Retina (tissue), 1 donor: Measurements from ENCODE around the gene STAP2.

Experiments
- DNase-seq: peaks from one replicate; pipeline ENCODE4 v3.0.0-alpha.2; 2016

The STAP2 gene

DNA sequence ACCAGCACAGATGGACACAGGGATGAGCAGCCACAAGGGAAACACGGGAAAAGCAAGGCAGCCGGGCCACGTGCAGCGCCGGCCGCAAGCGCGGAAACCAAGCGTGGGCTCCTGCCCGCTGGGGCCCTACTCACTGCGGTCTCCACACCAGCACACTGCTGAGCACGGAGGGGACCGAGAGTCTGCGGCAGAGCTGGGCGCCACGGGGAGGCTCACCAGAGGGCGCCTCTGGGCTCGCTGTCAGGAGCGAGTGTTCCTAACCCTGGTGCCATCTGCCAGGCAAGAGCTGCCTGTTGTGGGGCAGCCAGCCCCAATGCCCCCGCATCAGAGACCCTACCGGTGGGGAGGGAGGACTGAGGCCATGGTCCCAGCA lies 31.2 kb upstream of the STAP2 start:
- DNase-seq = peak; percentile 70

- no peak for DNase-seq
Measured at GRCh38 chr19:4369109-4369887, 30.7 kb upstream of the STAP2 start.

GRCh38 chr19:4368128-4368820 lies 29.6 kb upstream of the STAP2 start:
- no peak for DNase-seq

DNA sequence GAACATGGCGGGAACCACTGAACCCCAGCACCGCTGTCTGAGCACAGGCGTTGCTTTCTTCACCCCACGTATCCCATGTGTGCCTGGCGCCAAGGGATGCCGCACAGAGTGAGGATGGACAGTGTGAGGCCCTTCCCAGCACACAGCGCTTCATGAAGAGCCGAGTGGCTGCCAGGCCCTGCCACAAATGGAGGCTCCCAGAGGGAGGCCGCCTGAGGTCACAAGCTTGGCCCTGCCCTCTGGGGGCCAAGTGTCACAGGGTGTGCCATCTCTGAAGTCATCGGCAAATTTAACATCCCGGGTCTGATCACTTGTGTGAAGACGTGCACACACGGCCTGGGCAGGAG lies 29.1 kb upstream of the STAP2 start:
- no peak for DNase-seq

DNA sequence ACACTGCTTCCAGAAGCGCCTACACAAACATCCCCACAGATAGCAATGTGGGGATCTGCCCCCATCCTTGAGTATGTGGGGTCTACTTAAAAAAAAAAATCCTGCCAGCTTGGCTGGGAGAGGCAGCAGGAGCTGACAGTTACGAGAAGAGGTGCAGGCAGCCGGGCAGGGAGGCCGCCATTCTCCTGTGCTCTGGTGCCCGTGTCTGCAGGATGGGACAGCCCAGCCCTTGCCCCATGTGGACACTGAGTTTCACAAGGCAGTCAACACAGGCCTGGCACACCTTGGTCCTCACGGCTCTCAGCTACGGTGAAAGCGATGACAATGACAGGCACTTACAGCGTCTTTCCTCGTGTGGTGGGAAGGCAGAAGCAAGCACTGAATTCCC lies 28.7 kb upstream of the STAP2 start:
- no peak for DNase-seq

DNA sequence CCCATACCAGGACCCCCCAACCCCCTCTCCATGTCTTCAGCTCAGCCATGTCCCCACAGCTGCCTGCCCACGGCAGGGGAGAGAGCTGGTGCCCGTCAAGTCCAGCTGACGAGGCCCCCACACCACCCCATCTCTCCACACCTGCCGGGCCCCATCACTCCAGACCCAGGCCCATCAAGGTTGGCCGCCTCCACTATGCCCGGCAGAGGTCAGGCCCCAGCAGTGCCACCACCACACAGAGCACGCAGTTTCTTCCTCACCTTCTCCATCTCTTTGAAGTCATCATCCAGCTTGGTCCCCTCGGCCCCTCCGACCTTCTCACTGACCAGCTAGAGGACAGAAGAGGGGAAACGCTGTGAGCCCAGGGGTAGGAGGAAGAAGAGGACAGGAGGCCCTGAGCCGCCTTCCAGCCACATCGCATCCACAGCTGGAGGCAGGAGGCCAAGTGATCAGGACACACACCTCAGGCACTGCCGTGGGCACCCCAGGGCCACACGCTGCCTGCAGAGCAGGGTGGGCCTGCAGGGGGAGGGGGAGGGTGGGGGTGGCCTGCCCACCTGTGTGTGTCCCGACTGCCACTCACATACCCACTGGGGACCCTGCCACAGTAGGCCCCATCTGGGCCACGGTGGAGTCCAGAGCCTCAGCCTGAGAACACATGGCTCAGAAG lies 28.2 kb upstream of the STAP2 start:
- DNase-seq = no peak

DNA sequence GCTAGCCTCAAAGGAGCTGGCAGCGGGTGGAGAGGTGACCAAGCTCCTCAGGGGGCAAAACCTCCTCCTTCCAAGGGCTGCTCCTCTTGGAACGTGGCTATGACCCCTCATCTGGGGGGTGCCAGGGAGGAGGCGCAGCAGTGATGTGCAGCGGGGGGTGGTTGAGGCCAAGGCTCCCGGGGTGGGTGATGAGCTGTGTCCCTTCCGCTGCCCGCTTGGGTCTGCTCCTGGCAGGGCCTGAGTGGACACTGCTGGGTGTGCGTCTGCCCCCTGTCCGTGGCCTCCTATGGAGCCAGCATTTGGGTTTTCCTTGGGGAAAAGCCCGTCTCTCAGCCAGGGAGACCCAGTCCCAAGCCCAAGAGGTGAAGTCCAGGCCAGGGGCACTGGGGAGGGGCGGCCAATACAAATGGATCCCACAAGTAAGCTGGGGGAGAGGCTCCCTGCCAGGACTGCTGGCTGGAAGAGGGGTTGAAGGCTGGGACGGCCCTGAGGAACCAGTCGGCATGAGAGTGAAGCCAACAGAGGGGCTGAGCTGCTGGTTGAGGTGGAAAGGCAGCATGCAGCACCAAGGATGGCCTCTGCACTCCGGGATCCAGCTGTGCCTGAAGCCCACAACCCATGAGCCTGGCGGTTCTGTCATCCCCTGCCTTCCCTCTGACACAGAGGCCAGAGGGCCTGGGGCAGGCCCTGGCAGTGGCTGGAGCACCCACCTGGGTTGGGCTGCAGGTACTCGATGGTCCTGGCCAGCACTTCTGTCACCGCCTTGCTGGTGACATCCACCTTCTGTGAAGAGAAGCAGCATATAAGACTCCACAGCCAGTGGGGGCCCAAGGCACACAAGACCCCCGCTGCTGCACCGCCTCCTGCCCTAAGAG lies 27.4 kb upstream of the STAP2 start:
- DNase-seq = no peak

- no peak for DNase-seq
Measured at GRCh38 chr19:4365341-4365740, 26.7 kb upstream of the STAP2 start.

GRCh38 chr19:4363571-4364304 lies 25.1 kb upstream of the STAP2 start:
- no peak for DNase-seq

DNA sequence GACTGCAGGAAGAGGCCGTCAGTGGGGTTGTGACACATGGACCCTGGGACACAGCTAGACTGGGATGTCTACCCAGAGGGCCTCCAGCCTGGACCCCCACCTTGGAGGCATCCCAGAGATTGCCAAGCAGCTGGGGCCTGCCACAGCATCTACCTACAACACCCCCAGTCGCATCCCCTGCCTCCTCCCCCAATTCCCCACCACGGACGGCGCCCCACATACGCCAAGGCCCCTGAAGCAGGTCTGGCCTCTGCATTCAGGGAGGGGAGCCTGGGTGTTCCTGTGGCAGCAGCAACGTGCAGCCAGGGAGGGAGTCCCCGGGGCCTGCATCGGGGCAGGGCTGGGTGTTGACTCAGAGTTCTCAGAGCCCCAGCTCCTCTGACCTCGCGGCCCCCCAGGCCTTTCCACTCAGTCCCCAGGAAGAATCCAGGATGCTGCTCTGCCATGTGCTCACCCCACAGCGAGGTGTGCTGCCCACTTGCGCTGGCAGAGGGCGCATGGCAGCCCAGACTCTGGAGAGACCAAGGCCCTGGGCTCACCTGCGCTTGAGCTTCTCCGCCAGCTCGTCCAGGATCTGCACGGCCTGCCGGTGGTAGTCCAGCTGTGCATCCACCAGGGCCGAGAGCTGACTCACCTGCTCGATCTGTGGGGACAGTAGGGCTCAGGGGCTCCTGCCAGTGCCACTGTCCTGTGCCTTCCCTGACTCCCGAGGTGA lies 24.4 kb upstream of the STAP2 start:
- DNase-seq = no peak

- no peak for DNase-seq
Measured at GRCh38 chr19:4362101-4362828, 23.6 kb upstream of the STAP2 start.

DNA sequence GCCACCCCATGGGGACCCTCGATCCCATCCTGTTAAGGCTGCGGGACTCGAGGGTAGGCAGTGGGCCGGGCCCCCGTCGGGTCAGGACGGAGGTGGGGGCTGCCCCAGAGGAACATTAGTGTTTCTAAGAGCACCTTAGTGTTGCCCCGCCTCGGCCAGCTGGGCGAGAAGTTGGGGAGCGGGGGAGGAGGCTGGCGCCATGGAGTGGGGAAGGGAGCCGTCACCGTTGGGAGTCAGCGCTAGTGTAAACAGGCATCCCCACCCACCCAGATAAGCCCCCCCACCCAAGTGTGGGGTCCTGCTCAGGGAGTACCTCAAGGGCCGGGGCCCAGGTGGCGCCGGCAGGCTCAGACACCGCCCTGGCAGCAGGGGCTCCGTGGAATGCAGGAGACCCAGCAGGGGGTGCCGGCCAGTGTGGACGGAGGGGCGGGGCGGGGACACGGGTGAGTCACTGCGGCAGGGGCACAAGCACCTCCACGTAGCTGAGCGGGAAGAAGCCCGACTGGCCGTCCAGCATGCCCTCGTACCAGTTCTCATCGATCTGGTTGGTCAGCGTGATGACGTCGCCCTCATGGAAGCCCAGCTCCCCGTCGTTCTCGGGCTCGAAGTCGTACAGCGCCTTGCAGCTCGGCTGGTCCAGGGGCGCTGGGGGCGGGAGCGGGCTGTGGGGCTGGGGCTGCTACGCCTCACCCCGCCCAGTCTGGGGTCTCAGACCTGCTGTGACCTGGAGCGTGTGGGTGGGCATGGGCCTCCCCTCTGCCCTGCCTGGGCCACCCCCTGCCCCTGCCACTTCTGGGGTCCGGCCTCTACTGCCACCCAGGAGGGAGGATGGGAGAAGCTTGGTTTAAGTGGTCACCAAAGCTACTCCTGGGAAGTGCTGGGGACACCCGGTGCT lies 22.8 kb upstream of the STAP2 start:
- DNase-seq = no peak

DNA sequence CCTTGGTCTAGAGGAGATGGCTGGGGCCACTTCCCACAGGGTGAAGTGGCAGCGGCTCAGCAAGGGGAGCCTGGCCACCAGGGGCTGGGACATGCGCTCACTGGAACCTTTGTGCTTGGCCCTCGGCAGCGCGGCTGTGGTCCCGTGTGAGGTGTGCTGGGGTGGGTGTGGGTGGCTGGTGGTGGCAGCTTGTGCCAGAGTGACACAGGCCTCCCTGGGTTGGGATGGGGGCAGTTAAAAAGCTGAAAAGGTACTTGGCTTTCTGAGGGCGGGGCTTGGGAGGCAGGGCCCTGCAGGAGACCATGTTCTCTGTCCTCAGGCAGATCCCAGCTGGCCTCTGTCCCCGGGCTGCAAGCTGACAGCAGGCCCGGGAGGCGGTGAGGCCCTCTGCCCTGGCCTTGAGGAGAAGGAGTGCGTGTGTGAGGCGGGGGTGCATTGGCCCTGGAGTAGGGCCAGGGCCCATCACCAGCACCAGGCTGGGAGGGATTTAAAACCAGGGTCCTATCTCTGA lies 22.1 kb upstream of the STAP2 start:
- DNase-seq = no peak

GRCh38 chr19:4360081-4360569 lies 21.5 kb upstream of the STAP2 start:
- no peak for DNase-seq

DNA sequence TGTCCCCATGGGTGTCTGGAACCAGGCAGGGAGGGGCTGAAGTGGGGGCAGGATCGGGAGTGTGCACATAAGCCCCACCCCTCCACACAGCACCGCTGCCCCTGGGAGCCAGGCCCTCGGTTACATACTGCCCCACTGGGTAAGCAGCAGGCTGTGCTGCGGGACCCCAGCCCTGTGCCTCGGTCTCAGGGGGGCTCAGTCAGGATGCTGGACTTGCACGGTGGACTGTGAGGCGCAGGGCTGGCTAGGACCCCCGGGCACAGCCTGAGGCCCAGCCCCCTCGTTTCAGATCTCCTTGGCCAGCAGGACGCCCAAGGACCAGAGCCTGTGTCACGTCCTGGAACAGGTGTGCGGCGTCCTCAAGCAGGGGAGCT lies 21.0 kb upstream of the STAP2 start:
- no peak for DNase-seq

DNA sequence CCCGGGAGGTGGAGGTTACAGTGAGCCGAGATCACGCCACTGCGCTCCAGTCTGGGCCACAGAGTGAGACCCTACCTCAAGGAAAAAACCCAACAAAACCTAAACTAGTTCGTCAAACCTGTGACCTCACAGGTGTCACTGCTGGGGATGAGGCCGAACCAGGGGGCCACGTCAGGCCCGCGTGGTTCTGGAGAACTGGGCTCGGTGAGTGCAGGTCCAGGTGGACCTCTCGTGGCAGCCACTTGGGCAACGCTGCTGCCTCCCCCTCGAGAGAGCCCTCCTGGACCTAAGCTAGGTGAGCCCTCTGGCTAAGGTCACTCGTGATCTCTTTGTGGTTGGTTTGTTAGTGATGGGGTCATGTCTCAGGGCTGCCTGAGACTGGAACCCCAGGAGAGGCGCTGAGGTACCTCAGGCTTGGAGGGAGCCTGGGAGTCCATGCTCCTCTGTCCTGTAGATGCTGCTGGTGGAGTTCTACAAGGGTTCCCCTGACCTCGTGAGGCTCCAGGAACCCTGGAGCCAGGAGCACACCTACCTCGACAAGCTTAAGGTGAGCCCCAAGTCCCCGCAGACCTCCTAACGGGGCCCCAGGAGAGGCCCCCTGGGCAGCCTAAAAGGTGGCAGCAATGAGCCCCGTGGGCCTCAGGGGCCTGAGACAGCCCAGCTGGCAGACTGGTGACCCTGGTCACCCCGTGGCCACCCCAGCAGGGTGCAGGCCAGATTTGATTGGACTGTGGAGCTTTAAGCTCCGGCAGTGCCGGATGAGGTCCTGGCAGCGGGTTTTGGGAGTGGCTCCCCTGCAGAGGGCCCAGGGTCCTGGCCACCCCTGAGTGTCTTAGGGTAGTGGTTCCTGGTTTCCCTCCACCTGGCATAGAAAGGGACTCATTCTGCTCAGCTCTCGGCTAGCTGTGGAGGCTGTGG lies 20.3 kb upstream of the STAP2 start:
- no peak for DNase-seq

DNA sequence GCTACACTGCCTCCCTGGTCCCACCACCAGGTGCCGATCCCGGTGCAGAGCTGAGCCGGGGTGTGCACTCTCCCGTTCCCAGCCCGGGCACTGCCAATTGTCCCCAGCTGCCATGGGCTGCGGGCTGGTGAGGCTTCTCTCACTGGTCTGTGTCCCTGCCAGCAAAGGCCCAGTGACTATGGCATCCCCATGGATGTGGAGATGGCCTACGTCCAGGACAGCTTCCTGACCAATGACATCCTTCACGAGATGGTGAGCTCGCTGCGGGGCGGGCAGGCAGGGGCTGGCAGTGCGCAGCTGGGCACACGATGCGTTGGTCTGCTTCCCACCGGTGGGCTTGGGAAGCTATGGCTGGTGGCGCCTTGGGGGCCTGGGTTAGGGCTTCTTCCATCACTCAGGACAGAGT lies 19.3 kb upstream of the STAP2 start:
- DNase-seq = no peak

GRCh38 chr19:4357095-4357797 lies 18.6 kb upstream of the STAP2 start:
- no peak for DNase-seq
